Measurements from ENCODE around the gene FREM1.

Gene FREM1

DNA sequence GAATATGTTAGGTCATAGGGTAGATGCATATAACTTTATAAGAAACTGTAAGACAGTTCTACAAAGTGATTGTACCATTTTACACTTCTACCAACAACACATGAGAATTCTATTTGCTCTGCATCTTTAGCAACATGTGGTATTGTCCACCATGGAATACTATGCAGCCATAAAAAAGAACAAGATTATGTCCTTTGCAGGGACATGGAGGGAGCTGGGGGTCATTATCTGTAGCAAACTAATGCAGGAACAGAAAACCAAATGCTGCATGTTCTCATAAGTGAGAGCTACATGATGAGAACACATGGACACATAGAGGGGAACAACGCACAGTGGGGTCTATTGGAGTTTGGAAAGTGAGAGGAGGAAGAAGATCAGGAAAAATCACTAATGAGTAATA, 165.5 kb downstream of the FREM1 start:
- TF ChIP-seq, protein P1, sequence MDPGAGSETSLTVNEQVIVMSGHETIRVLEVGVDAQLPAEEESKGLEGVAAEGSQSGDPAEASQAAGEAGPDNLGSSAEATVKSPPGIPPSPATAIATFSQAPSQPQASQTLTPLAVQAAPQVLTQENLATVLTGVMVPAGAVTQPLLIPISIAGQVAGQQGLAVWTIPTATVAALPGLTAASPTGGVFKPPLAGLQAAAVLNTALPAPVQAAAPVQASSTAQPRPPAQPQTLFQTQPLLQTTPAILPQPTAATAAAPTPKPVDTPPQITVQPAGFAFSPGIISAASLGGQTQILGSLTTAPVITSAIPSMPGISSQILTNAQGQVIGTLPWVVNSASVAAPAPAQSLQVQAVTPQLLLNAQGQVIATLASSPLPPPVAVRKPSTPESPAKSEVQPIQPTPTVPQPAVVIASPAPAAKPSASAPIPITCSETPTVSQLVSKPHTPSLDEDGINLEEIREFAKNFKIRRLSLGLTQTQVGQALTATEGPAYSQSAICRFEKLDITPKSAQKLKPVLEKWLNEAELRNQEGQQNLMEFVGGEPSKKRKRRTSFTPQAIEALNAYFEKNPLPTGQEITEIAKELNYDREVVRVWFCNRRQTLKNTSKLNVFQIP (CRISPR knock-in tag; IDR thresholded peaks at IDR 0.05; ENCODE audit: borderline replicate concordance, low read depth): no peak
- no peak for TF ChIP-seq ZNF70 (CRISPR knock-in tag; IDR thresholded peaks at IDR 0.05)
- no peak for TF ChIP-seq ARNTL (CRISPR knock-in tag; IDR thresholded peaks at IDR 0.05; ENCODE audit: borderline replicate concordance, low read depth)
- TF ChIP-seq ZNF8 (CRISPR knock-in tag; IDR thresholded peaks at IDR 0.05): no peak
- TF ChIP-seq BACH2 (CRISPR knock-in tag; IDR thresholded peaks at IDR 0.05; ENCODE audit: borderline replicate concordance): no peak
- TF ChIP-seq ZNF565 (CRISPR knock-in tag; conservative IDR thresholded peaks at IDR 0.05; ENCODE audit: low read depth): no peak
- TF ChIP-seq SNAI2 (CRISPR knock-in tag; IDR thresholded peaks at IDR 0.05): no peak
- TF ChIP-seq, protein P2, sequence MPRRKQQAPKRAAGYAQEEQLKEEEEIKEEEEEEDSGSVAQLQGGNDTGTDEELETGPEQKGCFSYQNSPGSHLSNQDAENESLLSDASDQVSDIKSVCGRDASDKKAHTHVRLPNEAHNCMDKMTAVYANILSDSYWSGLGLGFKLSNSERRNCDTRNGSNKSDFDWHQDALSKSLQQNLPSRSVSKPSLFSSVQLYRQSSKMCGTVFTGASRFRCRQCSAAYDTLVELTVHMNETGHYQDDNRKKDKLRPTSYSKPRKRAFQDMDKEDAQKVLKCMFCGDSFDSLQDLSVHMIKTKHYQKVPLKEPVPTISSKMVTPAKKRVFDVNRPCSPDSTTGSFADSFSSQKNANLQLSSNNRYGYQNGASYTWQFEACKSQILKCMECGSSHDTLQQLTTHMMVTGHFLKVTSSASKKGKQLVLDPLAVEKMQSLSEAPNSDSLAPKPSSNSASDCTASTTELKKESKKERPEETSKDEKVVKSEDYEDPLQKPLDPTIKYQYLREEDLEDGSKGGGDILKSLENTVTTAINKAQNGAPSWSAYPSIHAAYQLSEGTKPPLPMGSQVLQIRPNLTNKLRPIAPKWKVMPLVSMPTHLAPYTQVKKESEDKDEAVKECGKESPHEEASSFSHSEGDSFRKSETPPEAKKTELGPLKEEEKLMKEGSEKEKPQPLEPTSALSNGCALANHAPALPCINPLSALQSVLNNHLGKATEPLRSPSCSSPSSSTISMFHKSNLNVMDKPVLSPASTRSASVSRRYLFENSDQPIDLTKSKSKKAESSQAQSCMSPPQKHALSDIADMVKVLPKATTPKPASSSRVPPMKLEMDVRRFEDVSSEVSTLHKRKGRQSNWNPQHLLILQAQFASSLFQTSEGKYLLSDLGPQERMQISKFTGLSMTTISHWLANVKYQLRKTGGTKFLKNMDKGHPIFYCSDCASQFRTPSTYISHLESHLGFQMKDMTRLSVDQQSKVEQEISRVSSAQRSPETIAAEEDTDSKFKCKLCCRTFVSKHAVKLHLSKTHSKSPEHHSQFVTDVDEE (CRISPR knock-in tag; IDR thresholded peaks at IDR 0.05): no peak
- TF ChIP-seq, protein P3, sequence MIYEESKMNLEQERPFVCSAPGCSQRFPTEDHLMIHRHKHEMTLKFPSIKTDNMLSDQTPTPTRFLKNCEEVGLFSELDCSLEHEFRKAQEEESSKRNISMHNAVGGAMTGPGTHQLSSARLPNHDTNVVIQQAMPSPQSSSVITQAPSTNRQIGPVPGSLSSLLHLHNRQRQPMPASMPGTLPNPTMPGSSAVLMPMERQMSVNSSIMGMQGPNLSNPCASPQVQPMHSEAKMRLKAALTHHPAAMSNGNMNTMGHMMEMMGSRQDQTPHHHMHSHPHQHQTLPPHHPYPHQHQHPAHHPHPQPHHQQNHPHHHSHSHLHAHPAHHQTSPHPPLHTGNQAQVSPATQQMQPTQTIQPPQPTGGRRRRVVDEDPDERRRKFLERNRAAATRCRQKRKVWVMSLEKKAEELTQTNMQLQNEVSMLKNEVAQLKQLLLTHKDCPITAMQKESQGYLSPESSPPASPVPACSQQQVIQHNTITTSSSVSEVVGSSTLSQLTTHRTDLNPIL (CRISPR knock-in tag; IDR thresholded peaks at IDR 0.05; ENCODE audit: low read depth): no peak
- TF ChIP-seq, protein P4, sequence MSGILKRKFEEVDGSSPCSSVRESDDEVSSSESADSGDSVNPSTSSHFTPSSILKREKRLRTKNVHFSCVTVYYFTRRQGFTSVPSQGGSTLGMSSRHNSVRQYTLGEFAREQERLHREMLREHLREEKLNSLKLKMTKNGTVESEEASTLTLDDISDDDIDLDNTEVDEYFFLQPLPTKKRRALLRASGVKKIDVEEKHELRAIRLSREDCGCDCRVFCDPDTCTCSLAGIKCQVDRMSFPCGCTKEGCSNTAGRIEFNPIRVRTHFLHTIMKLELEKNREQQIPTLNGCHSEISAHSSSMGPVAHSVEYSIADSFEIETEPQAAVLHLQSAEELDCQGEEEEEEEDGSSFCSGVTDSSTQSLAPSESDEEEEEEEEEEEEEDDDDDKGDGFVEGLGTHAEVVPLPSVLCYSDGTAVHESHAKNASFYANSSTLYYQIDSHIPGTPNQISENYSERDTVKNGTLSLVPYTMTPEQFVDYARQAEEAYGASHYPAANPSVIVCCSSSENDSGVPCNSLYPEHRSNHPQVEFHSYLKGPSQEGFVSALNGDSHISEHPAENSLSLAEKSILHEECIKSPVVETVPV (CRISPR knock-in tag; IDR thresholded peaks at IDR 0.05): no peak
- TF ChIP-seq RARB (CRISPR knock-in tag; IDR thresholded peaks at IDR 0.05): no peak
- TF ChIP-seq ESRRG (CRISPR knock-in tag; IDR thresholded peaks at IDR 0.05): no peak
- TF ChIP-seq GLIS3 (CRISPR knock-in tag; IDR thresholded peaks at IDR 0.05): no peak
- no peak for ATAC-seq

DNA sequence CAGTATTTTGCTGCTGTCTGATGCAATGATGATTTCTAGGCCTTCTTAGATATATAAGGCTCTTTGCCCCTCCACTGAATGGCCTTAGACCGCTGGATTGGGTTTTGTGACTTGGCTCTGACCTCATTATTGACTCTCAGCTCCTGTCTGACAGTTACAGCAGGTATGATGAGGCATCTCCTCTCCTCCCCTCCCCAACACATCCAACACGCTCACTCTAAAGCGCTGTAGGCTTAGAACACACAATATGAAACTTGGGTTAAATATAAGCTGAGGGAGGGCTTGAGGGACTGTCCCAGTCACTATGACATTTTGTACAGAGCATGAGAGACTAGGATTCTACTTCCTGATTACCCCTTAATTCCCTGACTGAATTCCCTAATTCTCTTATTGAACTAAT, 168.9 kb downstream of the FREM1 start:
- no peak for ATAC-seq
- TF ChIP-seq TCF4 (CRISPR knock-in tag; IDR thresholded peaks at IDR 0.05; ENCODE audit: borderline replicate concordance): no peak
- no peak for TF ChIP-seq ZFP30 (CRISPR knock-in tag; IDR thresholded peaks at IDR 0.05)
- TF ChIP-seq, protein P2 (CRISPR knock-in tag; IDR thresholded peaks at IDR 0.05): no peak
- no peak for TF ChIP-seq ZFP3 (CRISPR knock-in tag; IDR thresholded peaks at IDR 0.05)
- TF ChIP-seq, protein P1 (CRISPR knock-in tag; IDR thresholded peaks at IDR 0.05; ENCODE audit: borderline replicate concordance, low read depth): no peak
- no peak for TF ChIP-seq ZNF8 (CRISPR knock-in tag; IDR thresholded peaks at IDR 0.05)
- TF ChIP-seq CSDC2 (CRISPR knock-in tag; IDR thresholded peaks at IDR 0.05): no peak
- no peak for TF ChIP-seq ISL1 (CRISPR knock-in tag; IDR thresholded peaks at IDR 0.05)
- no peak for TF ChIP-seq PPARA (CRISPR knock-in tag; IDR thresholded peaks at IDR 0.05; ENCODE audit: borderline replicate concordance)
- TF ChIP-seq, protein P5, sequence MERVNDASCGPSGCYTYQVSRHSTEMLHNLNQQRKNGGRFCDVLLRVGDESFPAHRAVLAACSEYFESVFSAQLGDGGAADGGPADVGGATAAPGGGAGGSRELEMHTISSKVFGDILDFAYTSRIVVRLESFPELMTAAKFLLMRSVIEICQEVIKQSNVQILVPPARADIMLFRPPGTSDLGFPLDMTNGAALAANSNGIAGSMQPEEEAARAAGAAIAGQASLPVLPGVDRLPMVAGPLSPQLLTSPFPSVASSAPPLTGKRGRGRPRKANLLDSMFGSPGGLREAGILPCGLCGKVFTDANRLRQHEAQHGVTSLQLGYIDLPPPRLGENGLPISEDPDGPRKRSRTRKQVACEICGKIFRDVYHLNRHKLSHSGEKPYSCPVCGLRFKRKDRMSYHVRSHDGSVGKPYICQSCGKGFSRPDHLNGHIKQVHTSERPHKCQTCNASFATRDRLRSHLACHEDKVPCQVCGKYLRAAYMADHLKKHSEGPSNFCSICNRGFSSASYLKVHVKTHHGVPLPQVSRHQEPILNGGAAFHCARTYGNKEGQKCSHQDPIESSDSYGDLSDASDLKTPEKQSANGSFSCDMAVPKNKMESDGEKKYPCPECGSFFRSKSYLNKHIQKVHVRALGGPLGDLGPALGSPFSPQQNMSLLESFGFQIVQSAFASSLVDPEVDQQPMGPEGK (CRISPR knock-in tag; IDR thresholded peaks at IDR 0.05; ENCODE audit: borderline replicate concordance): no peak
- TF ChIP-seq SNAI2 (CRISPR knock-in tag; IDR thresholded peaks at IDR 0.05): no peak
- TF ChIP-seq TOX (CRISPR knock-in tag; IDR thresholded peaks at IDR 0.05; ENCODE audit: borderline replicate concordance): no peak
- TF ChIP-seq OSR1 (CRISPR knock-in tag; IDR thresholded peaks at IDR 0.05): no peak
- no peak for TF ChIP-seq BACH2 (CRISPR knock-in tag; IDR thresholded peaks at IDR 0.05; ENCODE audit: borderline replicate concordance)
- TF ChIP-seq, protein P4 (CRISPR knock-in tag; IDR thresholded peaks at IDR 0.05): no peak
- no peak for TF ChIP-seq GLIS3 (CRISPR knock-in tag; IDR thresholded peaks at IDR 0.05)
- TF ChIP-seq, protein P3 (CRISPR knock-in tag; IDR thresholded peaks at IDR 0.05; ENCODE audit: low read depth): no peak
- no peak for TF ChIP-seq ZNF70 (CRISPR knock-in tag; IDR thresholded peaks at IDR 0.05)

Measured in SK-N-SH treated with all-trans-retinoic acid at 6 μM for 48 hours (cell line).